Measurements from ENCODE around the gene ZNF717. TPM values are rescaled to one million over a fixed set of nuclear protein-coding genes. Genes with fewer than 3 reads are reported as not detected.
"Not testable (repeated sequence)": the region's sequence is repeated elsewhere in the genome, so short reads cannot be mapped to it uniquely, and the experiment has no call there.

ZNF717 gene
- 5.0 TPM for total RNA-seq

GRCh38 chr3:75785081-75785755 lies at the start of gene ZNF717:
Gene ZNF717 (minus strand): TSS chr3:75785549. CDS start chr3:75783362, 2,187 bp downstream.
- H3K4me1 ChIP-seq (ENCODE audit: insufficient read depth, low read length): not testable (repeated sequence)

GRCh38 chr3:75831076-75831475 lies 45.7 kb upstream of the ZNF717 start:
- not testable (repeated sequence) for H3K4me3 ChIP-seq (ENCODE audit: low read length); H3K4me1 ChIP-seq (ENCODE audit: insufficient read depth, low read length); H3K27me3 ChIP-seq (ENCODE audit: insufficient read depth, low read length); H3K9me3 ChIP-seq (ENCODE audit: low read depth, low read length)

More at GRCh38 chr3:75785081-75785755, at the start of gene ZNF717:
- peak within 1 kb of the TSS; percentile 45 for H3K4me3 ChIP-seq (ENCODE audit: low read length)
- H3K9me3 ChIP-seq (ENCODE audit: low read depth, low read length); H3K27me3 ChIP-seq (ENCODE audit: insufficient read depth, low read length): not testable (repeated sequence)

GRCh38 chr3:75818019-75818418 lies 32.7 kb upstream of the ZNF717 start:
- not testable (repeated sequence) for H3K4me1 ChIP-seq (ENCODE audit: insufficient read depth, low read length); H3K4me3 ChIP-seq (ENCODE audit: low read length); H3K9me3 ChIP-seq (ENCODE audit: low read depth, low read length); H3K27me3 ChIP-seq (ENCODE audit: insufficient read depth, low read length)

GRCh38 chr3:75816287-75817180 lies 31.2 kb upstream of the ZNF717 start:
- not testable (repeated sequence) for H3K27me3 ChIP-seq (ENCODE audit: insufficient read depth, low read length); H3K4me3 ChIP-seq (ENCODE audit: low read length); H3K4me1 ChIP-seq (ENCODE audit: insufficient read depth, low read length)

GRCh38 chr3:75814797-75815196 lies 29.4 kb upstream of the ZNF717 start:
- H3K27me3 ChIP-seq (ENCODE audit: insufficient read depth, low read length): no peaks in the 10 kb centered on the region
- H3K4me3 ChIP-seq (ENCODE audit: low read length): no peak overlapping the region
- no peaks in the 10 kb centered on the region for H3K4me1 ChIP-seq (ENCODE audit: insufficient read depth, low read length)

More at GRCh38 chr3:75816287-75817180, 31.2 kb upstream of the ZNF717 start:
- H3K9me3 ChIP-seq (ENCODE audit: low read depth, low read length): not testable (repeated sequence)

GRCh38 chr3:75782506-75782905 lies 2.8 kb downstream of the ZNF717 start:
- no peak overlapping the region for H3K4me3 ChIP-seq (ENCODE audit: low read length)
- H3K4me1 ChIP-seq (ENCODE audit: insufficient read depth, low read length): no peaks in the 10 kb centered on the region
- H3K9me3 ChIP-seq (ENCODE audit: low read depth, low read length): peaks cover 16% of the 10 kb centered on the region
- no peaks in the 10 kb centered on the region for H3K27me3 ChIP-seq (ENCODE audit: insufficient read depth, low read length)

More at GRCh38 chr3:75814797-75815196, 29.4 kb upstream of the ZNF717 start:
- H3K9me3 ChIP-seq (ENCODE audit: low read depth, low read length): no peaks in the 10 kb centered on the region

- Histone ChIP-seq H3K4me3 (ENCODE audit: low read length) (no peak overlapping the region), H3K27me3 (ENCODE audit: insufficient read depth, low read length) (no peaks in the 10 kb centered on the region), H3K9me3 (ENCODE audit: low read depth, low read length) (peaks cover 23% of the 10 kb centered on the region), H3K4me1 (ENCODE audit: insufficient read depth, low read length) (no peaks in the 10 kb centered on the region)
Observed at GRCh38 chr3:75781079-75781745, 4.1 kb downstream of the ZNF717 start.

GRCh38 chr3:75777742-75778141 lies 7.6 kb downstream of the ZNF717 start:
- not testable (repeated sequence) for H3K4me1 ChIP-seq (ENCODE audit: insufficient read depth, low read length); H3K27me3 ChIP-seq (ENCODE audit: insufficient read depth, low read length); H3K4me3 ChIP-seq (ENCODE audit: low read length)
- peaks cover 23% of the 10 kb centered on the region for H3K9me3 ChIP-seq (ENCODE audit: low read depth, low read length)

GRCh38 chr3:75771631-75772030 lies 13.7 kb downstream of the ZNF717 start:
- not testable (repeated sequence) for H3K9me3 ChIP-seq (ENCODE audit: low read depth, low read length); H3K4me1 ChIP-seq (ENCODE audit: insufficient read depth, low read length); H3K27me3 ChIP-seq (ENCODE audit: insufficient read depth, low read length); H3K4me3 ChIP-seq (ENCODE audit: low read length)

- peaks cover 11% of the 10 kb centered on the region for H3K9me3 ChIP-seq (ENCODE audit: low read depth, low read length)
- H3K4me1 ChIP-seq (ENCODE audit: insufficient read depth, low read length): no peaks in the 10 kb centered on the region
- H3K27me3 ChIP-seq (ENCODE audit: insufficient read depth, low read length): no peaks in the 10 kb centered on the region
- no peak overlapping the region for H3K4me3 ChIP-seq (ENCODE audit: low read length)
Observed at GRCh38 chr3:75768303-75769017, 16.9 kb downstream of the ZNF717 start.

- Histone ChIP-seq H3K4me1 (ENCODE audit: insufficient read depth, low read length) (no peaks in the 10 kb centered on the region), H3K27me3 (ENCODE audit: insufficient read depth, low read length) (no peaks in the 10 kb centered on the region), H3K9me3 (ENCODE audit: low read depth, low read length) (peaks cover 85% of the 10 kb centered on the region), H3K4me3 (ENCODE audit: low read length) (no peak overlapping the region)
Observed at GRCh38 chr3:75737831-75738493, 47.4 kb downstream of the ZNF717 start.

- H3K9me3 ChIP-seq (ENCODE audit: low read depth, low read length): peaks cover 72% of the 10 kb centered on the region
- no peaks in the 10 kb centered on the region for H3K27me3 ChIP-seq (ENCODE audit: insufficient read depth, low read length)
- H3K4me3 ChIP-seq (ENCODE audit: low read length): no peak overlapping the region
- H3K4me1 ChIP-seq (ENCODE audit: insufficient read depth, low read length): no peaks in the 10 kb centered on the region
Observed at GRCh38 chr3:75727985-75728384, 57.4 kb downstream of the ZNF717 start.

GRCh38 chr3:75692061-75692460 lies 93.3 kb downstream of the ZNF717 start:
- no peak overlapping the region for H3K4me3 ChIP-seq (ENCODE audit: low read length)

GRCh38 chr3:75687323-75687722 lies 98.0 kb downstream of the ZNF717 start:
- Histone ChIP-seq H3K4me1 (ENCODE audit: insufficient read depth, low read length) (no peaks in the 10 kb centered on the region), H3K27me3 (ENCODE audit: insufficient read depth, low read length) (no peaks in the 10 kb centered on the region), H3K9me3 (ENCODE audit: low read depth, low read length) (no peaks in the 10 kb centered on the region), H3K4me3 (ENCODE audit: low read length) (no peak overlapping the region)

More at GRCh38 chr3:75692061-75692460, 93.3 kb downstream of the ZNF717 start:
- no peaks in the 10 kb centered on the region for H3K27me3 ChIP-seq (ENCODE audit: insufficient read depth, low read length)
- peaks cover 6% of the 10 kb centered on the region for H3K9me3 ChIP-seq (ENCODE audit: low read depth, low read length)
- no peaks in the 10 kb centered on the region for H3K4me1 ChIP-seq (ENCODE audit: insufficient read depth, low read length)

Data from mononuclear cell (primary cell).